ENCODE measurements around the gene MUC5B.

The MUC5B gene

GRCh38 chr11:1291295-1292017 lies 68.6 kb downstream of the MUC5B start:
- H3K4me3 ChIP-seq (ENCODE audit: low read length), result no peak overlapping the region
- H3K9me3 ChIP-seq (ENCODE audit: control insufficient read depth, low read depth, low read length), result no peaks in the 10 kb centered on the region
- H3K27me3 ChIP-seq (ENCODE audit: control insufficient read depth, insufficient read depth, low read length), result no peaks in the 10 kb centered on the region
- no peak overlapping the region for H3K27ac ChIP-seq (ENCODE audit: low read length)
- H3K36me3 ChIP-seq (ENCODE audit: control insufficient read depth, low read depth, low read length), result peaks cover 17% of the 10 kb centered on the region
- H3K4me1 ChIP-seq (ENCODE audit: control insufficient read depth, low read depth, low read length), result no peaks in the 10 kb centered on the region
- H3K9ac ChIP-seq (ENCODE audit: low read length), result no peak overlapping the region

GRCh38 chr11:1292018-1292643 lies 69.3 kb downstream of the MUC5B start:
- H3K27ac ChIP-seq (ENCODE audit: low read length), result no peak overlapping the region
- H3K27me3 ChIP-seq (ENCODE audit: control insufficient read depth, insufficient read depth, low read length), result no peaks in the 10 kb centered on the region
- H3K4me1 ChIP-seq (ENCODE audit: control insufficient read depth, low read depth, low read length), result no peaks in the 10 kb centered on the region
- no peak overlapping the region for H3K4me3 ChIP-seq (ENCODE audit: low read length)
- H3K36me3 ChIP-seq (ENCODE audit: control insufficient read depth, low read depth, low read length), result peaks cover 12% of the 10 kb centered on the region
- H3K9me3 ChIP-seq (ENCODE audit: control insufficient read depth, low read depth, low read length), result no peaks in the 10 kb centered on the region
- H3K9ac ChIP-seq (ENCODE audit: low read length), result no peak overlapping the region

- Histone ChIP-seq H3K9me3 (ENCODE audit: control insufficient read depth, low read depth, low read length) (no peaks in the 10 kb centered on the region), H3K9ac (ENCODE audit: low read length) (no peak overlapping the region), H3K4me3 (ENCODE audit: low read length) (no peak overlapping the region), H3K36me3 (ENCODE audit: control insufficient read depth, low read depth, low read length) (peaks cover 12% of the 10 kb centered on the region), H3K4me1 (ENCODE audit: control insufficient read depth, low read depth, low read length) (no peaks in the 10 kb centered on the region), H3K27me3 (ENCODE audit: control insufficient read depth, insufficient read depth, low read length) (no peaks in the 10 kb centered on the region), H3K27ac (ENCODE audit: low read length) (no peak overlapping the region)
Measured at GRCh38 chr11:1292644-1293618, 70.1 kb downstream of the MUC5B start.

GRCh38 chr11:1293619-1294015 lies 70.8 kb downstream of the MUC5B start:
- no peaks in the 10 kb centered on the region for H3K27me3 ChIP-seq (ENCODE audit: control insufficient read depth, insufficient read depth, low read length)
- peaks cover 12% of the 10 kb centered on the region for H3K36me3 ChIP-seq (ENCODE audit: control insufficient read depth, low read depth, low read length)
- H3K9me3 ChIP-seq (ENCODE audit: control insufficient read depth, low read depth, low read length), result no peaks in the 10 kb centered on the region
- no peaks in the 10 kb centered on the region for H3K4me1 ChIP-seq (ENCODE audit: control insufficient read depth, low read depth, low read length)
- no peak overlapping the region for H3K9ac ChIP-seq (ENCODE audit: low read length)
- no peak overlapping the region for H3K4me3 ChIP-seq (ENCODE audit: low read length)
- H3K27ac ChIP-seq (ENCODE audit: low read length), result no peak overlapping the region

DNA sequence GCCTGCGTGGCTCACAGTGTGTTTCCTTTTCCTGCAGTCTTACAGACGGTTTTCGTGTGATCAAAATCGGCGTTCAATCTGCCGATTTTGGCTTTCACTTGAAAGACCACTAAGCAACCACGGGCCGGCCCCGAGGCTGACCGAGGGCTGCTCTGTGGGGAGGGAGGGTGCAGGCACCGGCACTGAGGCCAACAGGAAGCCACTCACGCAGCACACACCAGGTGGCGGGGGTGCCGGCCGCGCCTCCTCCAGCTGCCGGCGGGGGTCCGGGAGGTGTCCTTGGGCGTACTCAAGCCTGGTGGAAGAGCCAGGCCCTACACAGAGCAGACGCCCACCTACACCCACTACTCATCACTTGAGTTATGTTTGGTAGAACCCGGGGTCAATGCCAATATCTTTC lies 72.2 kb downstream of the MUC5B start:
- no peak overlapping the region for H3K4me3 ChIP-seq (ENCODE audit: low read length)
- H3K27ac ChIP-seq (ENCODE audit: low read length), result no peak overlapping the region
- no peaks in the 10 kb centered on the region for H3K4me1 ChIP-seq (ENCODE audit: control insufficient read depth, low read depth, low read length)
- no peaks in the 10 kb centered on the region for H3K27me3 ChIP-seq (ENCODE audit: control insufficient read depth, insufficient read depth, low read length)
- H3K9ac ChIP-seq (ENCODE audit: low read length), result no peak overlapping the region
- no peaks in the 10 kb centered on the region for H3K9me3 ChIP-seq (ENCODE audit: control insufficient read depth, low read depth, low read length)
- peaks cover 4% of the 10 kb centered on the region for H3K36me3 ChIP-seq (ENCODE audit: control insufficient read depth, low read depth, low read length)

- Histone ChIP-seq H3K36me3 (ENCODE audit: control insufficient read depth, low read depth, low read length) (peaks cover 3% of the 10 kb centered on the region), H3K4me1 (ENCODE audit: control insufficient read depth, low read depth, low read length) (no peaks in the 10 kb centered on the region), H3K27me3 (ENCODE audit: control insufficient read depth, insufficient read depth, low read length) (no peaks in the 10 kb centered on the region), H3K27ac (ENCODE audit: low read length) (no peak overlapping the region), H3K9ac (ENCODE audit: low read length) (no peak overlapping the region), H3K9me3 (ENCODE audit: control insufficient read depth, low read depth, low read length) (no peaks in the 10 kb centered on the region), H3K4me3 (ENCODE audit: low read length) (no peak overlapping the region)
Measured at GRCh38 chr11:1295591-1295990, 72.7 kb downstream of the MUC5B start.

DNA sequence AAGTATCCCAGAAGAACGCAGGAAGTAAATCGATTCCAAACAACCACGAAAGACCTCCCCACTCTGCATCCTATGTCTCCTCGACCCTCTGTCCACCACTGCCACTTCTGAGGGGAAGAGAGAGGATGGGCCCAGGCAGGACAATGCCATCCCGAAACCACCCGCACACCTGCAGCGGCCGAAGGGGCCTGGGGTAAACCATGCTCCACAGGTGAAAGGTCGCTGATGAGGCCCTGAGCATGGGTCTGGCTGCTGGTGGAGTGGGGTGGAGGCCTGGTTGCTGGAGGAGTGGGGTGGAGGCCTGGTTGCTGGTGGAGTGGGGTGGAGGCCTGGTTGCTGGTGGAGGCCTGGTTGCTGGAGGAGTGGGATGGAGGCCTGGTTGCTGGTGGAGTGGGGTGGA lies 73.4 kb downstream of the MUC5B start:
- no peak overlapping the region for H3K9ac ChIP-seq (ENCODE audit: low read length)
- H3K27ac ChIP-seq (ENCODE audit: low read length), result no peak overlapping the region
- H3K4me3 ChIP-seq (ENCODE audit: low read length), result no peak overlapping the region
- no peaks in the 10 kb centered on the region for H3K4me1 ChIP-seq (ENCODE audit: control insufficient read depth, low read depth, low read length)
- no peaks in the 10 kb centered on the region for H3K9me3 ChIP-seq (ENCODE audit: control insufficient read depth, low read depth, low read length)
- no peaks in the 10 kb centered on the region for H3K36me3 ChIP-seq (ENCODE audit: control insufficient read depth, low read depth, low read length)
- no peaks in the 10 kb centered on the region for H3K27me3 ChIP-seq (ENCODE audit: control insufficient read depth, insufficient read depth, low read length)

- Histone ChIP-seq H3K36me3 (ENCODE audit: control insufficient read depth, low read depth, low read length) (no peaks in the 10 kb centered on the region), H3K4me3 (ENCODE audit: low read length) (no peak overlapping the region), H3K4me1 (ENCODE audit: control insufficient read depth, low read depth, low read length) (no peaks in the 10 kb centered on the region), H3K27me3 (ENCODE audit: control insufficient read depth, insufficient read depth, low read length) (no peaks in the 10 kb centered on the region), H3K9me3 (ENCODE audit: control insufficient read depth, low read depth, low read length) (no peaks in the 10 kb centered on the region), H3K9ac (ENCODE audit: low read length) (no peak overlapping the region), H3K27ac (ENCODE audit: low read length) (no peak overlapping the region)
Measured at GRCh38 chr11:1297011-1297575, 74.2 kb downstream of the MUC5B start.

GRCh38 chr11:1297576-1298473 lies 75.0 kb downstream of the MUC5B start:
- Histone ChIP-seq H3K9me3 (ENCODE audit: control insufficient read depth, low read depth, low read length) (no peaks in the 10 kb centered on the region), H3K36me3 (ENCODE audit: control insufficient read depth, low read depth, low read length) (no peaks in the 10 kb centered on the region), H3K9ac (ENCODE audit: low read length) (no peak overlapping the region), H3K4me1 (ENCODE audit: control insufficient read depth, low read depth, low read length) (no peaks in the 10 kb centered on the region), H3K27me3 (ENCODE audit: control insufficient read depth, insufficient read depth, low read length) (no peaks in the 10 kb centered on the region), H3K27ac (ENCODE audit: low read length) (no peak overlapping the region), H3K4me3 (ENCODE audit: low read length) (no peak overlapping the region)

DNA sequence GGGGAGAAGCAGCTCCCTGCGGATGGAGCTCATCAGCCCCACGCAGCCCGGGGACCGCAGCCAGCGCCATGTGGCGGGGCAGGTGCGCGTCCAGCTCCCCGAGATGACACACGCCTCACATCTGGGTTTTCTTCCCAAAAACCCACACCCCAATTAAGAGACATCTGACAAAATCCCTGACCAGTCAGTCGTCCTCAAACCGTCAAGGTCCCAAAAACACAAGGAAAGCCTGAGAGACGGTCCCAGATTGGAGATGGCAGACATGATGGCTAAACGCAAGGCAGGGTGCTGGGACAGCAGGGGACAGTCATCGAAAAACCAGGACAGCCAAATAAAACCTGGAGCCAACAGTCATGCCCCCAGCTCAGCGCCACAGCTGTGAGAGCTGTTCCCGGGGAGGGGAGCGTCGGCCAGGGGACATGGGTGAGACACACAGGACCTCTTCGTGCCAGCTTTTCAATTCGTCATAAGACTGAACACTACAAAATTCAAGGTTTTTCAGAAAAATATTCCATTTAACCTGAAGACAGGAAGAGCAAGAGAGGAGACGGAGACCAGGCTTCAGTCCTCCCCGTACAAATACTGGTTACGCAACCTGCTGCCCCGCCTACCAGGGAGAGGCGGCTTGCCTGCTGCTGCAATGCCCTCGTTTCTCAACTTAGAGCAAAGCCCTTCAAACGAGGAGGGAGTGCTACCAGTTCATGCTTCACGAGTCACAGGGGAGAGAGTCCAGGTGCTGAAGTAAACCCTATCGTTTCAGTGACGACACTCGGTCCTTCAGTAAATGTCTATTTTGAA lies 76.0 kb downstream of the MUC5B start:
- no peaks in the 10 kb centered on the region for H3K27me3 ChIP-seq (ENCODE audit: control insufficient read depth, insufficient read depth, low read length)
- H3K27ac ChIP-seq (ENCODE audit: low read length), result no peak overlapping the region
- no peaks in the 10 kb centered on the region for H3K36me3 ChIP-seq (ENCODE audit: control insufficient read depth, low read depth, low read length)
- H3K9me3 ChIP-seq (ENCODE audit: control insufficient read depth, low read depth, low read length), result no peaks in the 10 kb centered on the region
- H3K4me1 ChIP-seq (ENCODE audit: control insufficient read depth, low read depth, low read length), result peaks cover 2% of the 10 kb centered on the region
- no peak overlapping the region for H3K4me3 ChIP-seq (ENCODE audit: low read length)
- no peak overlapping the region for H3K9ac ChIP-seq (ENCODE audit: low read length)

All from iPS-18a (cell line).